Spleen (tissue), 7 donors: ENCODE data around the gene ZNF184.

Source experiments
- POLR2A ChIP-seq, 3 donors: fragments of 450-650 bp; IDR thresholded peaks; one replicate each; pipeline ENCODE4 v1.5.1; 2017; ENCODE audit warnings: antibody characterized with exemption in 3 of 3, mild to moderate bottlenecking in 1 of 3
- POLR2AphosphoS5 ChIP-seq, 3 donors: sonication (generic); formaldehyde crosslinking; IDR thresholded peaks; one replicate each; pipeline ENCODE4 v1.5.1; 2017; ENCODE audit warnings: antibody characterized with exemption in 3 of 3
- TF ChIP-seq, protein P1 (sequence below), 11 experiments: fragments of 200-600 bp in 7 of 11; fragments of 450-650 bp in 4 of 11; sonication (generic) in 4 of 11; IDR thresholded peaks in 8 of 11; conservative IDR thresholded peaks in 3 of 11; 1 replicate in 7 of 11; 2 replicates in 4 of 11; pipeline versions ENCODE4 v1.4.0 to v1.8.0; 2016 to 2021; ENCODE audit warnings: antibody characterized with exemption in 11 of 11, inconsistent platforms in 4 of 11, mild to moderate bottlenecking in 1 of 11
- donor health status: DM: no; HTN: no; CAD: no; lungs with moderate emphysema.
- donor health status: DM: no; HTN: no; CAD: no.
- donor health status: DM: no; HTN: no; CAD: no.

DNA sequence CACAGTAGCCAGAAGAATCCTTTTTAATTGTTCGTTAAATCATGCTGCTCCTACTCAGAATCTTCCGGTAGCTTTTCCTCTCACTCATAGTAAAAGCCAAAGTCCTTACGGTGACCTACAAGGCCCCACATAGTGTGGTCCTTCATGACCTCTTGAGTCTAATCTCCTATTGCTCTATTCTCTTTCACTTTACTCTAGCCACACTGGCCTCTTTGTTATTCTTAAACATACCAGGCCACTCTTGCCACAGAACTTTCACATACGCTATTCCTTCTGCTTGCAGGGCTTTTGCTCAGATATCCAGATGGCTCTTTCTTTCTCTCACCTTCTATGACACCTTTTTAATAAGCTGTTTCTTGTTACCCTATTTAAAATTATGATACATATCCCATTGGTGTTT is 58.6 kb downstream of the ZNF184 start:
- TF ChIP-seq, protein P1, sequence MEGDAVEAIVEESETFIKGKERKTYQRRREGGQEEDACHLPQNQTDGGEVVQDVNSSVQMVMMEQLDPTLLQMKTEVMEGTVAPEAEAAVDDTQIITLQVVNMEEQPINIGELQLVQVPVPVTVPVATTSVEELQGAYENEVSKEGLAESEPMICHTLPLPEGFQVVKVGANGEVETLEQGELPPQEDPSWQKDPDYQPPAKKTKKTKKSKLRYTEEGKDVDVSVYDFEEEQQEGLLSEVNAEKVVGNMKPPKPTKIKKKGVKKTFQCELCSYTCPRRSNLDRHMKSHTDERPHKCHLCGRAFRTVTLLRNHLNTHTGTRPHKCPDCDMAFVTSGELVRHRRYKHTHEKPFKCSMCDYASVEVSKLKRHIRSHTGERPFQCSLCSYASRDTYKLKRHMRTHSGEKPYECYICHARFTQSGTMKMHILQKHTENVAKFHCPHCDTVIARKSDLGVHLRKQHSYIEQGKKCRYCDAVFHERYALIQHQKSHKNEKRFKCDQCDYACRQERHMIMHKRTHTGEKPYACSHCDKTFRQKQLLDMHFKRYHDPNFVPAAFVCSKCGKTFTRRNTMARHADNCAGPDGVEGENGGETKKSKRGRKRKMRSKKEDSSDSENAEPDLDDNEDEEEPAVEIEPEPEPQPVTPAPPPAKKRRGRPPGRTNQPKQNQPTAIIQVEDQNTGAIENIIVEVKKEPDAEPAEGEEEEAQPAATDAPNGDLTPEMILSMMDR (IDR thresholded peaks at IDR 0.05 in 8 of 11, conservative IDR thresholded peaks at IDR 0.05 in 3 of 11), result no peak
- TF ChIP-seq POLR2A (IDR thresholded peaks at IDR 0.05), result no peak
- no peak for TF ChIP-seq POLR2AphosphoS5 (IDR thresholded peaks at IDR 0.05)
